Measurements from ENCODE around the gene PHACTR2. TPM values are rescaled to one million over a fixed set of nuclear protein-coding genes. Genes with fewer than 3 reads are reported as not detected.
"Not testable (repeated sequence)": the region's sequence is repeated elsewhere in the genome, so short reads cannot be mapped to it uniquely, and the experiment has no call there.

Gene PHACTR2
- polyA plus RNA-seq, 1 donor = 28.1 TPM

- DNase-seq; H3K4me3 ChIP-seq (ENCODE audit: low read length); H3K27me3 ChIP-seq (ENCODE audit: control insufficient read depth, insufficient read depth, low read length); H3K4me1 ChIP-seq (ENCODE audit: control insufficient read depth, insufficient read depth, low read length); H3K9me3 ChIP-seq (ENCODE audit: control insufficient read depth, low read depth, low read length); H3K27ac ChIP-seq (ENCODE audit: low read length); H3K36me3 ChIP-seq (ENCODE audit: control insufficient read depth, insufficient read depth, low read length): not testable (repeated sequence)
- whole genome bisulfite sequencing (ENCODE audit: insufficient coverage, low lambda C conversion rate) = no CpG with 5 or more reads among the region's 1 CpG
Observed at GRCh38 chr6:143649319-143649718, 28.4 kb upstream of the PHACTR2 start.

DNA sequence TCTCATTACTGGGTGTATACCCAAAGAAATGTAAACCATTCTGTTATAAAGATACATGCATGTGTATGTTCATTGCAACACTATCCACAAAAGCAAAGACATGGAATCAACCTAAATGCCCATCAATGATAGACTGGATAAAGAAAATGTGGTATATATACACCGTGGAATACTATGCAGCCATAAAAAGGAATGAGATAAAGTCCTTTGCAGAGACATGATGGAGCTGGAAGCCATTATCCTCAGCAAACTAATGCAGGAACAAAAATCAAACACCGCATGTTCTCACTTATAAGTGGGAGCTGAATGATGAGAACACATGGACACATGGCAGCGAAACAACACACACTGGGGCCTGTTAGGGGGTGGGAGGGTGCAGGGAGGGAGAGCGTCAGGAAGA, 26.4 kb upstream of the PHACTR2 start:
- H3K4me3 ChIP-seq (ENCODE audit: low read length); H3K4me1 ChIP-seq (ENCODE audit: control insufficient read depth, insufficient read depth, low read length); H3K36me3 ChIP-seq (ENCODE audit: control insufficient read depth, insufficient read depth, low read length); DNase-seq; H3K27me3 ChIP-seq (ENCODE audit: control insufficient read depth, insufficient read depth, low read length); H3K27ac ChIP-seq (ENCODE audit: low read length); H3K9me3 ChIP-seq (ENCODE audit: control insufficient read depth, low read depth, low read length): not testable (repeated sequence)
- no CpG with 5 or more reads among the region's 4 CpGs for WGBS (ENCODE audit: insufficient coverage, low lambda C conversion rate)

GRCh38 chr6:143652841-143653331, 24.9 kb upstream of the PHACTR2 start:
- Histone ChIP-seq H3K27ac (ENCODE audit: low read length) (peak overlapping the region; percentile 47), H3K27me3 (ENCODE audit: control insufficient read depth, insufficient read depth, low read length) (no peaks in the 10 kb centered on the region), H3K9me3 (ENCODE audit: control insufficient read depth, low read depth, low read length) (peaks cover 3% of the 10 kb centered on the region), H3K4me1 (ENCODE audit: control insufficient read depth, insufficient read depth, low read length) (peaks cover 7% of the 10 kb centered on the region), H3K36me3 (ENCODE audit: control insufficient read depth, insufficient read depth, low read length) (no peaks in the 10 kb centered on the region), H3K4me3 (ENCODE audit: low read length) (no peak overlapping the region)
- DNase-seq = peak; percentile 89 to 95
- no CpG with 5 or more reads among the region's 6 CpGs for WGBS (ENCODE audit: insufficient coverage, low lambda C conversion rate)

DNA sequence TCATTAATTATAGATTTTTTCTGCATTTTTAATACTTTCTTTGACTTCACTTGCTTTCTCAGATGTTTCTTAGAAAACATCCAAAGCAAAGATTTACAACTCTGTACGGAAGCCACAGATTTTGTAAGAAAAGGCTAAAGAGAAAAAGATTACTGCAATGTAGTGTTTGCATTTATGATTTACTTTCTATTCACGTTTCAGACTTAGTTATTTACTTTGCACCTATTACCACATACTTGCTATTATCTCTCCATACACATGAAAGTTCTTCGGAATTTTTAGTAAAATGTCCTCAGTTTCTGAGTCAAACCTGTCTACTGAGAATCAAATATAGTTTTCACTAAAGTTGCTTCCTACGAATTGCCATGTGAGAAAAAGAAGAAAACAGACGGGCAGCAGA, 22.2 kb upstream of the PHACTR2 start:
- DNase-seq = no peak
- no peaks in the 10 kb centered on the region for H3K27me3 ChIP-seq (ENCODE audit: control insufficient read depth, insufficient read depth, low read length)
- peaks cover 3% of the 10 kb centered on the region for H3K36me3 ChIP-seq (ENCODE audit: control insufficient read depth, insufficient read depth, low read length)
- H3K4me1 ChIP-seq (ENCODE audit: control insufficient read depth, insufficient read depth, low read length) = peaks cover 7% of the 10 kb centered on the region
- 87% methylated on average over 4 of the region's 5 CpGs for WGBS (ENCODE audit: insufficient coverage, low lambda C conversion rate)
- H3K4me3 ChIP-seq (ENCODE audit: low read length) = no peak overlapping the region
- no peak overlapping the region for H3K27ac ChIP-seq (ENCODE audit: low read length)
- H3K9me3 ChIP-seq (ENCODE audit: control insufficient read depth, low read depth, low read length) = peaks cover 3% of the 10 kb centered on the region

- H3K4me3 ChIP-seq (ENCODE audit: low read length) = no peak overlapping the region
- no CpG with 5 or more reads among the region's 4 CpGs for WGBS (ENCODE audit: insufficient coverage, low lambda C conversion rate)
- DNase-seq = no peak
- no peak overlapping the region for H3K27ac ChIP-seq (ENCODE audit: low read length)
- peaks cover 7% of the 10 kb centered on the region for H3K4me1 ChIP-seq (ENCODE audit: control insufficient read depth, insufficient read depth, low read length)
- H3K27me3 ChIP-seq (ENCODE audit: control insufficient read depth, insufficient read depth, low read length) = no peaks in the 10 kb centered on the region
- peaks cover 3% of the 10 kb centered on the region for H3K9me3 ChIP-seq (ENCODE audit: control insufficient read depth, low read depth, low read length)
- H3K36me3 ChIP-seq (ENCODE audit: control insufficient read depth, insufficient read depth, low read length) = peaks cover 3% of the 10 kb centered on the region
Observed at GRCh38 chr6:143656026-143656425, 21.7 kb upstream of the PHACTR2 start.

DNA sequence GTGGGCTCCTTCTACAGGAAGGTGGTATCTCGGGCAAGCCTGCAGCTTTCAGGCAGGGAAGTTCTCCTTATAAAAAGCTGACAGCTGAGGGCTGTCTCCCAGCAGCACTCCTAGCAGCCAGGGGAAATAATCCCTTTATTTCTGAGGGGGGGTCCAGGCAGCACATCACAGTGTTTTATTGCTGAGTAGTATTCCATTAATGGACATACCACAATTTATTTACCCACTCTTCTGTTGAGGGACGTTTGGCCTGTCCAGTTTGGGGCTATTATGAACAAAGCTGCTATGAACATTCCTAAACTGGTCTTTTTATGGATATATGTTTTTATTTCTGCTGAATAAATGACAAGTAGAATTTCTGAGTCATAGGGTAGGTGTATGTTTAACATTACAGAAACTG, 20.0 kb upstream of the PHACTR2 start:
- Histone ChIP-seq H3K9me3 (ENCODE audit: control insufficient read depth, low read depth, low read length) (peaks cover 3% of the 10 kb centered on the region), H3K4me3 (ENCODE audit: low read length) (no peak overlapping the region), H3K27ac (ENCODE audit: low read length) (no peak overlapping the region), H3K4me1 (ENCODE audit: control insufficient read depth, insufficient read depth, low read length) (peaks cover under 1% of the 10 kb centered on the region), H3K36me3 (ENCODE audit: control insufficient read depth, insufficient read depth, low read length) (peaks cover 3% of the 10 kb centered on the region), H3K27me3 (ENCODE audit: control insufficient read depth, insufficient read depth, low read length) (no peaks in the 10 kb centered on the region)
- no CpG with 5 or more reads among the region's 2 CpGs for WGBS (ENCODE audit: insufficient coverage, low lambda C conversion rate)
- DNase-seq = no peak

DNA sequence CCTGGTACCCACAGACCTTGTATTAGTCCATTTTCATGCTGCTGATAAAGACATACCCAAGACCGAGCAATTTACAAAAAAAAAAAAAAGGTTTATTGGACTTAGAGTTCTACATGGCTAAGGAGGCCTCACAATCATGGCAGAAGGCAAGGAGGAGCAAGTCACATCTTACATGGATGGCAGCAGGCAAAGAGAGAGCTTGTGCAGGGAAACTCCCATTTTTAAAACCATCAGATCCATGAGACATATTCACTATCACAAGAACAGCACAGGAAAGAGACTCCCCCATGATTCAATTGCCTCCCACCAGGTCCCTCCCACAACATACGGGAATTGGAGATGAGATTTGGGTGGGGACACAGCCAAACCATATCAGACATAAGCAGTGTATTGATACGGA, 17.6 kb upstream of the PHACTR2 start:
- H3K4me3 ChIP-seq (ENCODE audit: low read length); DNase-seq; H3K9me3 ChIP-seq (ENCODE audit: control insufficient read depth, low read depth, low read length); H3K27me3 ChIP-seq (ENCODE audit: control insufficient read depth, insufficient read depth, low read length); H3K36me3 ChIP-seq (ENCODE audit: control insufficient read depth, insufficient read depth, low read length); H3K27ac ChIP-seq (ENCODE audit: low read length); H3K4me1 ChIP-seq (ENCODE audit: control insufficient read depth, insufficient read depth, low read length): not testable (repeated sequence)
- WGBS (ENCODE audit: insufficient coverage, low lambda C conversion rate) = no CpG with 5 or more reads among the region's 3 CpGs

DNA sequence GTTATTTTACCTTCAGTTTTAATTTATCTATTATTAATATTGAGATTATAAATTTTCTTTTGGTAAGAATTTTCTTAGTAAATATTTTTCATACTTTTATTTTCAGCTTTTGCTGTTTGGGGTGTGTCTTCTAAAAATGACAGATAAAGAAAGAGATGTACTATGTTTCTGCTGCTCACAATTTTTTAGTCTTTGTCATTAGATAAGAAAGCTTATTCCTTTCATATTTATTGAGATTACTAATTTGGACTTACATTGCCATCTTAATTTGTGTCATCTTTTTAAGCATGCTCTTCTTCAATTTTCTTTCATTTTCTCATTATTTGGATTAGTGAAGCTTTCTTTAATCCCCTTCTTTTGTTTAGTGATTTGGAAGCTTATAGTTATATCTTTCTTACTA, 13.6 kb upstream of the PHACTR2 start:
- Histone ChIP-seq H3K27ac (ENCODE audit: low read length) (no peak overlapping the region), H3K4me3 (ENCODE audit: low read length) (no peak overlapping the region), H3K36me3 (ENCODE audit: control insufficient read depth, insufficient read depth, low read length) (peaks cover 3% of the 10 kb centered on the region), H3K4me1 (ENCODE audit: control insufficient read depth, insufficient read depth, low read length) (no peaks in the 10 kb centered on the region), H3K27me3 (ENCODE audit: control insufficient read depth, insufficient read depth, low read length) (no peaks in the 10 kb centered on the region), H3K9me3 (ENCODE audit: control insufficient read depth, low read depth, low read length) (peaks cover 8% of the 10 kb centered on the region)
- DNase-seq = no peak

DNA sequence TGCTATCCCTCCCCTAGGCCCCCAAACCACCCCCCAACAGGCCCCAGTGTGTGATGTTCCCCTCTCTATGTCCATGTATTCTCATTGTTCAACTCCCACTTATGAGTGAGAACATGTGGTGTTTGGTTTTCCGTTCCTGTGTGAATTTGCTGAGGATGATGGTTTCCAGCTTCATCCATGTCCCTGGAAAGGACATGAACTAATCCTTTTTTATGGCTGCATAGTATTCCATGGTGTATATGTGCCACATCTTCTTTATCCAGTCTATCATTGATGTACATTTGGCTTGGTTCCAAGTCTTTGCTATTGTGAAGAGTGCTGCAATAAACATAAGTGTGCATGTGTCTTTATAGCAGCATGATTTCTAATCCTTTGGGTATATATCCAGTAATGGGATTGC, 11.8 kb upstream of the PHACTR2 start:
- not testable (repeated sequence) for H3K27ac ChIP-seq (ENCODE audit: low read length); DNase-seq; H3K9me3 ChIP-seq (ENCODE audit: control insufficient read depth, low read depth, low read length); H3K36me3 ChIP-seq (ENCODE audit: control insufficient read depth, insufficient read depth, low read length); H3K4me1 ChIP-seq (ENCODE audit: control insufficient read depth, insufficient read depth, low read length); H3K4me3 ChIP-seq (ENCODE audit: low read length); H3K27me3 ChIP-seq (ENCODE audit: control insufficient read depth, insufficient read depth, low read length)
- no CpG with 5 or more reads among the region's 1 CpG for WGBS (ENCODE audit: insufficient coverage, low lambda C conversion rate)

GRCh38 chr6:143669483-143669882, 8.3 kb upstream of the PHACTR2 start:
- H3K27me3 ChIP-seq (ENCODE audit: control insufficient read depth, insufficient read depth, low read length); DNase-seq; H3K4me1 ChIP-seq (ENCODE audit: control insufficient read depth, insufficient read depth, low read length); H3K36me3 ChIP-seq (ENCODE audit: control insufficient read depth, insufficient read depth, low read length); H3K4me3 ChIP-seq (ENCODE audit: low read length); H3K9me3 ChIP-seq (ENCODE audit: control insufficient read depth, low read depth, low read length); H3K27ac ChIP-seq (ENCODE audit: low read length): not testable (repeated sequence)
- WGBS (ENCODE audit: insufficient coverage, low lambda C conversion rate) = 20% methylated on average over 1 of the region's 1 CpG

GRCh38 chr6:143673669-143674068, 4.1 kb upstream of the PHACTR2 start:
- WGBS (ENCODE audit: insufficient coverage, low lambda C conversion rate) = no CpG with 5 or more reads among the region's 4 CpGs
- no peaks in the 10 kb centered on the region for H3K27me3 ChIP-seq (ENCODE audit: control insufficient read depth, insufficient read depth, low read length)
- DNase-seq = peak; percentile 74 to 85
- H3K36me3 ChIP-seq (ENCODE audit: control insufficient read depth, insufficient read depth, low read length) = no peaks in the 10 kb centered on the region
- H3K4me1 ChIP-seq (ENCODE audit: control insufficient read depth, insufficient read depth, low read length) = peaks cover 11% of the 10 kb centered on the region
- H3K27ac ChIP-seq (ENCODE audit: low read length) = peak overlapping the region; percentile 44
- no peaks in the 10 kb centered on the region for H3K9me3 ChIP-seq (ENCODE audit: control insufficient read depth, low read depth, low read length)
- no peak overlapping the region for H3K4me3 ChIP-seq (ENCODE audit: low read length)

Data from large intestine (tissue), 3 donors.